Activated CD4-positive, CD25-positive, alpha-beta regulatory T cell (primary cell): Measurements from ENCODE around the gene NEDD4.

ENCODE experiments used
- DNase-seq, 4 experiments: peaks; one replicate each; lab custom pipeline; 2025; lab: John Stamatoyannopoulos, UW

The NEDD4 gene

DNA sequence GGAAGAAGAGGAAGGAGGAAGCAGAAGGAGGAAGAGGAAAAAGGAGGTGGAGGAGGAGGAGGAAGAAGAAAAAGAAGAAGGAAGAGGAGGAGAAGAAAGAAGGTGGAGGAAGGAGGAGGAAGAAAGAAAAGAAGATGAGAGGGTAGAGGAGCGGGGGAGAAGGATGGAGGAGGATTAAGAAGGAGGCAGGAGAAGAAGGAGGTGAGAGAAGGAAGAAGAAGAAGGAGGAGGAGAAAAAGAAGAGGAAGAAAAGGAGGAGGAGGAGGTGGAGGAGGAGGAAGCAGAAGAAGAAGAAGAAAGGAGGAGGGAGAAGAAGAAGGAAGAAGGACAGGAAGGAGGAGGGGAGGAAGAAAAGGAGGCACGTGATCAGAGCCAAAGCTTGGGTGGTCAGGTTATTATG lies 213.1 kb downstream of the NEDD4 start:
- no peak for DNase-seq

DNA sequence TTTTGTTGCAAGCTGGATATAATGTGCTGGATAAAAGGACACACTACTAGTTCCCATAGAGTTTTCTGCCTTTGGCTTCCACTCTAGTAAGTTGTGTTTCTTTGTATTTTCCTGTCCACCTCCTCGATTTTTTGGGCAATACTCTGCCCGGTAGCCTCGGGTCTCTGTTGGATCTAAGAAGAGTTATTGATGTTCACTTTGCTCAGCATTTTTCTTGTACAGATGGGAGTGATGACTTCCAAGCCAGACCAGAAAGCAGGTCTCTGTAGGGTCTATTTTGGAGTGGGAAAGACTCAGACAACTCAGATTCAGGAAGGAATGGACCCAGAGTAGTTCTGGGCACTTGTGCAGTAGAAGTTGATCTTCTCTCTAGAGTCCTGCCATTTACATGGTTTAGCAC lies 214.5 kb downstream of the NEDD4 start:
- DNase-seq, result no peak
